AG10803 (cell line): ENCODE data around the gene KRT24.

Experiments used
- DNase-seq: peaks from one replicate; pipeline ENCODE4 v3.0.0; 2010; ENCODE audit warnings: low read depth
- H3K4me3 ChIP-seq: 2 replicates; pipeline ENCODE4 v1.5.1; 2011; ENCODE audit warnings: mild to moderate bottlenecking, low read length, control low read depth
- CTCF ChIP-seq: conservative IDR thresholded peaks from 2 replicates; pipeline ENCODE4 v1.5.1; 2011; ENCODE audit warnings: mild to moderate bottlenecking, low read length, control low read depth, inconsistent platforms

KRT24 gene

GRCh38 chr17:40696651-40697072 is 6.9 kb downstream of the KRT24 start:
- no peak overlapping the region for H3K4me3 ChIP-seq
- peak; percentile 3 for DNase-seq
- no peak for TF ChIP-seq CTCF

- no peak overlapping the region for H3K4me3 ChIP-seq
- no peak for TF ChIP-seq CTCF
- no peak for DNase-seq
Measured at GRCh38 chr17:40695874-40696472, 7.6 kb downstream of the KRT24 start.

- no peak for TF ChIP-seq CTCF
- DNase-seq, result no peak
- H3K4me3 ChIP-seq, result no peak overlapping the region
Measured at GRCh38 chr17:40694584-40694983, 9.0 kb downstream of the KRT24 start.

- TF ChIP-seq CTCF, result no peak
- no peak overlapping the region for H3K4me3 ChIP-seq
- no peak for DNase-seq
Measured at GRCh38 chr17:40687106-40687505, 16.4 kb downstream of the KRT24 start.

GRCh38 chr17:40686192-40686591 is 17.4 kb downstream of the KRT24 start:
- no peak for TF ChIP-seq CTCF
- no peak for DNase-seq
- no peak overlapping the region for H3K4me3 ChIP-seq

- no peak for DNase-seq
- TF ChIP-seq CTCF, result no peak
- H3K4me3 ChIP-seq, result no peak overlapping the region
Measured at GRCh38 chr17:40680998-40681397, 22.6 kb downstream of the KRT24 start.

- no peak for TF ChIP-seq CTCF
- no peak overlapping the region for H3K4me3 ChIP-seq
- DNase-seq, result no peak
Measured at GRCh38 chr17:40679523-40679907, 24.0 kb downstream of the KRT24 start.
